ENCODE measurements around the gene CWC27. TPM values are rescaled to one million over a fixed set of nuclear protein-coding genes. Genes with fewer than 3 reads are reported as not detected.

The CWC27 gene
- total RNA-seq, 1 donor from 2014 or later: 27.6 TPM

DNA sequence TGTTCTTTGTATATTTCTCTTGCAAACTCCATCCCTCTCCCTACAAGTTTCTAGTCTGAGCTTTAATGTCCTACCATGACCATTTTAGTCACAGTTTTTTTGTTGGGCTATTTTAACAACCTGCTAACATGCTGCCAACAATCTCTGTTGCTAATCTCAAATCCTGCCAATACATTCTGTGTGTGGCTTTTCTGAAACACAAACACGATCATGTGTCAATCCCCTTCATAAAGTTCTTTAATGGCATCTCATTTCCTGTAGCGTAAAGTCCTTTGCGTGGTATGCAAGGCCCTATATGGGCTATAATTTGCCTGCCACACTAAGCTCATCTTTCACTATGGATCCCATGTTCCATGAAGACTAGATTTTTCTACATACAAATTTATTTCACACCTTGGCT, 180.6 kb downstream of the CWC27 start:
- ATAC-seq: no peak
- DNase-seq (ENCODE audit: low spot score): no peak
- intact Hi-C loops (cut with DNase I): no loop called here

DNA sequence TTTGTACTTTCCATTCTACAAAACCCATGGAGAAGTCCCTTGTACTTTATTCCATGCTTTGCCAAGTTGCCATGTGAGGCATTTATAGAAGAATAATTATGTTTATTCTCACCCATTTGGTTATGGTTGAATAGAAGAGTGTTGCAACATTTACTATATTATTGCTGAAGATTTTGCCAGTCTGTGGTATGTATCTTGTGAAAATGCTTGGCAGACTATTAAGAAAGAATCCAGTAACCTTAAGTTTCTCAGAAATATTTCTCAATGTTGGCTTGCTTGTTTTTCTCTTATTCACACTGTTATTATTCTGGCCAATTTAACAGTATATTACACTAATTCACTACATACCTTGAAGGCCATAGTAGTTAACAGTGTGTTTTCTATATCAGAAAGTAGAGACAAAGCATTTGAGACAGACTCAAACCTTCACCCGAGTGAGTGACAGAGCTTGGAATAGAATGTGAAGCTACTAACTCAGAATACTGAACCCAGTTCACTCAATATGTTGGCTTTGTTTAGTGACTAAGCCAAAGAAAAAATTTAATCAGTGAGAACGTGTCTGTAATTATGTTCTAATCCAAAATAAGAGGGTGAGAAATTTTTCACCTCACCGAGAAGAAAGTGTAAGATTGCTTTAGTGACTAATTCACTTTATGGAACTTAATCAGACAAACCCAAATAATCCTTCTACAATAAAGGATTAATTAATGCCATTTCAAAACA, 184.4 kb downstream of the CWC27 start:
- ATAC-seq (no peak), DNase-seq (ENCODE audit: low spot score) (no peak)
- intact Hi-C loops (cut with DNase I): no loop called here

DNA sequence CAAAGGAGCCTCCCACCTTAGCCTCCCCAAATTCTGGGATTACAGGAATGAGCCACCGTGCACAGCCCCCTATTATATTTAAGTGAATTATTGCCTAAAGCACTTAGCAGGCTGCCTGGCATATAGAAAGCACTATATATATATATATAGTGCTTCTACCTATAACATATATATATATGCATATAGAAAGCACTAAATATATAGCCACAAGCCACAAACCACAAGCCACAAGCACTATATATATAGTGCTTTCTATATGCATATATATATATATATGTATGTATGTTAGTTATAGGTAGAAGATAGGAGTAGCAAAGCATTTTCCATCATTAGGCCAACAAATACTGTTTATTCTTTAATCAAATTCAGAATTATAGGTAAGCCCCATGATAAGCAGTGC, 185.8 kb downstream of the CWC27 start:
- DNase-seq (ENCODE audit: low spot score): no peak
- intact Hi-C loops (cut with DNase I): no loop called here
- ATAC-seq: no peak

DNA sequence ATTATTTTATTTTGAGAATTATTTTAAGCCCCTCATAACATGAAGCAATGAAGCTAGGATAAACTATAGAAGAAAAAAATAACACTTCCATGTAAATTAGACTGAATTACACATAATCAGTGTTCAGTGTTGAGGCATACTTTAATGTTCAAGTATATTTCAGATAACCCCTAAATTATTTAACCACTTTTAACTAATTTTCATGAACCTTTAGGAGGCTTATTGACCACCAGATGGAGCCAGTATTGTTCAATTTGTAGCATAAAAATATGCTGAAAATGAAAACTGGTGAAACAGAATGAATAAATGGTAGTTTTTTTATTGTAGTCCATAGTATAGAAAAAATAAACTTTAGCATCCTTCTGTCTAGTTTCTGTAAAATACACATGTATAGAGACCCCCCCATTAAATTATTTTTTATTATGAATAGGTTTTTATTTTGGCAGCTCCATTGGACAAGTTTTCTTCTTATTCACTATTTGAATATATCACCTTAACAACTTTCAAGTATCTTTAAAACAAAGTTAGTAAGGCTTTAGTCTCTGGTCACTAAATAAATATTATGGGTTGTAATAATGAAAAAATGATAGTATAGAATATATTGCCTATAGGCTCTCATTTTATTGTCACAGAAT, 190.1 kb downstream of the CWC27 start:
- intact Hi-C loops (cut with DNase I): no loop called here
- ATAC-seq (no peak), DNase-seq (ENCODE audit: low spot score) (no peak)

DNA sequence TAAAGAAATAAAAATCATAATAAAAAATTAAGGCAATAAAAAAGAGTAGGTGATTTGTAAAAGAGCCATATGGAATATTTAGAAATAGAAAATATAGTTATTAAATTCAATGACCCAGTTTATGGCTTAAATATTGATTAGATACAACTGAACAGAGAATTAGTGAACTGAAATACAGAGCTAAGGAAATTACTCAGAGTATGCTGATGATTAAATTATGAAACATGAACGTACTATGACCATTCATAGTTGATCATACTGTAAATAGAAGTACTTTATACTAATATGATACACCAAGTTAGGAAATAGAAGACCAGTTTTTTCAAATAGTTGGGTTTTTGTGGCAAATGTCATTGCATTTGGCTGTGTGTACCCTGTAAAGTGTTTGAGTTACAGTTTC, 194.5 kb downstream of the CWC27 start:
- intact Hi-C loops (cut with DNase I): no loop called here
- DNase-seq (ENCODE audit: low spot score): no peak
- ATAC-seq: no peak

GRCh38 chr5:64968591-64969110, 199.9 kb downstream of the CWC27 start:
- DNase-seq (ENCODE audit: low spot score): no peak
- ATAC-seq: no peak
- intact Hi-C loops (cut with DNase I): no loop called here

- DNase-seq (ENCODE audit: low spot score) (no peak), ATAC-seq (no peak)
- intact Hi-C loops (cut with DNase I): no loop called here
Observed at GRCh38 chr5:64969578-64969977, 200.8 kb downstream of the CWC27 start.

- no peak for DNase-seq (ENCODE audit: low spot score)
- intact Hi-C loops (cut with DNase I): no loop called here
- ATAC-seq: no peak
Observed at GRCh38 chr5:64971513-64971912, 202.8 kb downstream of the CWC27 start.

DNA sequence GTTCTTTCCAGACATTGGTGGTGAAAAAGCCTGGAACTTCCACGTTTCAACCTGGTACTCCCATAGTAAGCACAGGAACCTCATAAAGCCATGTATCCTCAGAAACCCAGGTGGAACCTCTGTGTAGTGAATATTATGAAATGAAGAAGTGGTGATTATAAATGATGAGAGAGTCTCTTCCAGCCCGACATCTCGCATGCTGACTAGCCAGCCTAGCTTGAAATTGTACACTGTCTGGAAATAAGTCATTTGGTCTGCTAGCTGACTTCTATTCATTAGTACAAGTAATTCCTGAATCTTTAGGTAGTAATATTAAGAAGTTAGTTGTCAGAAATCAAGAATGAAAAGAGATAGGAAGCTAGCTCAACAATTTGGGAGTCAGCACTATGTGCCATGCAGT, 203.3 kb downstream of the CWC27 start:
- ATAC-seq (no peak), DNase-seq (ENCODE audit: low spot score) (no peak)
- intact Hi-C loops (cut with DNase I): no loop called here

DNA sequence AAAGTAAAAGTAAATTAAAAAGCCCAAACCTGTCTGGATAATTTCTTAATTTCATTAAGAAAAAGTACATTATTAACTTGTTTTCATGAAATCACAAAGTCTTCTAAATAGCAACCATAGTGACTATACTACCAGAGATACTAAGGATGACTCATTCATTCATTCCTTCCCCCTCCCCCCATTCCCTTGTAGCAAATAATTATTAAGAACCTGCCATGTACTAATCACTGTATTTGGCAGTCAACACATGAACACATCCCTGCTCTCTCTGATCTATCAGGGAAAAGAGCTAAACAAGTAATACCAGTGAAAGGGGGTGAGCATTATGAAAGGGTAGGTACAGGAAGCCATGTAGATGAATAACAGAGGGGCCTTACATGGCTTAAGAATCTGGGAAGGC, 203.9 kb downstream of the CWC27 start:
- no peak for ATAC-seq
- no peak for DNase-seq (ENCODE audit: low spot score)
- intact Hi-C loops (cut with DNase I): no loop called here

DNA sequence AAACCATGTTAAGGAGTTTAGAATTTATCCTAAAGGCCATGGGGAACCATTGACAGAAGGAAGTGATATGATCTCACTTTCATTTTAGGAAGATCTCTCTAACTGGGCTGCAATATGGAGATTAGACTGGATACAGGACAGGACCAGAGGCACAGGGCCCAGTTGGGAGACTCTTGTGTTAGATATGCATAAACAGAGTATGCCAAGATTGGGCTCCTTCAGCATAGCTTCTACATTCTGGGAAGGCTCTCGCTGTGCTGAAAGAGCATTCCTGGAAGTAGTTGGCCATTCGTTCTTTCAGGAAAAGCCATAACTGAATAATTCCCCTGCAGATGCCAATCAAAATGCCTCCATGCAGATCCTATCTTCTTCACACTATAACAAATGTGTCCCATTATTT, 204.5 kb downstream of the CWC27 start:
- no peak for ATAC-seq
- intact Hi-C loops (cut with DNase I): no loop called here
- DNase-seq (ENCODE audit: low spot score): no peak

DNA sequence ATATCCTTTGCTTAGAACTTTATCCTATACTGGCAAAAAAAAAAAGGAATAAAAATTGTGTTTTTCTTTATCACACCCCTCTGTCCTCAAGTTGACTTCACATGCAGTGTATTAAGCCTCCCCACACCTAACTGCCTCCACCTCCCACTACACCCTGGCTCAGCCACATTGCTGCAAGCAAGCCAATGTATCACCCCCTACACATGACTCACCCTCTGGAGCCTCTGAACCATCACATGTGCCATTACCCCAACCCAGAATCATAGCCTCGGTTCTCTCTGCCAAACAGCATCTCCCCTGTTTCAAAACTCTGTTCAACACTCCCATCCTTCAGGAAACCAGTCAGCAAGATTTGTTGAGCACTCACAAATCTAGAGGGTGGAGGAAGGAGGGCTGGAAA, 209.0 kb downstream of the CWC27 start:
- no peak for ATAC-seq
- intact Hi-C loops (cut with DNase I): no loop called here
- no peak for DNase-seq (ENCODE audit: low spot score)

GRCh38 chr5:64978546-64978945, 209.8 kb downstream of the CWC27 start:
- ATAC-seq (no peak), DNase-seq (ENCODE audit: low spot score) (no peak)
- intact Hi-C loops (cut with DNase I): no loop called here

GRCh38 chr5:64979531-64979930, 210.8 kb downstream of the CWC27 start:
- DNase-seq (ENCODE audit: low spot score): no peak
- no peak for ATAC-seq
- intact Hi-C loops (cut with DNase I): no loop called here

DNA sequence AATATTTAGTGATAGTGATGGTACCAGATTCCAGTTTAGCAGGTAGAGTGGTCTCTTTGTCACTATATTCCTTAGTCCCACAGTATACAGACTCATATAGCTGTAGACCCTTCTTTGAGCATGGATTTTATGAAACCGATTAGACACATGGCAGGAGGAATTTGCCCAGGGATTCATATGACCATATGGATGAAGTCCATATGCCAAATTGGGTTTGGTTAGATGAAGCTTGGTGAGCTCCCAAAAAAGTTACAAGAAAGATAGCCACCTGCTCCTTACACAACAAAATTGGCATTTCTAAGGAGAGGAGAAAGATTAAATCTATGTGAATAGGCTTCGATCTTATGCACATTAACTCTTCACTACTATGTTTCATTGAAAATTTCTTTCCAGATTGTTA, 211.4 kb downstream of the CWC27 start:
- ATAC-seq: no peak
- intact Hi-C loops (cut with DNase I): no loop called here
- no peak for DNase-seq (ENCODE audit: low spot score)

DNA sequence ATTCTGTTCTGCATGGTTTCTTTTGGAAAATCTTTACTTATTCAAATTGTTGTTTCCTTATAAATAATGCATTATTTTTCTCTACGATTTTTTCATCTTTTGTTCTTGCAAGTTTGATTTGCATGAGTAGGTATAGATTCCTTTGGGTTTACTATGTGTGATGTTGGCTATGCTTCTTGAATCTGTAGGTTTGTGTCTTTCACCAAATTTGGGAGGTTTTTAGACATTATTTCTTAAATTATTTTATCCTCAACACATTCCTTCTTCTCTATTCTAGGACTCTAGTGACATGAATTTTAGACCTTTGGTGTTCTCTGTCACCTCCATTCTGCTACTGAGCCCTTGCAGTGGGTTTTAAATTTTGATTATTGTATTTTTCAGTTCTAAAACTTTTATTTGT, 219.0 kb downstream of the CWC27 start:
- intact Hi-C loops (cut with DNase I): no loop called here
- ATAC-seq: no peak
- DNase-seq (ENCODE audit: low spot score): no peak

DNA sequence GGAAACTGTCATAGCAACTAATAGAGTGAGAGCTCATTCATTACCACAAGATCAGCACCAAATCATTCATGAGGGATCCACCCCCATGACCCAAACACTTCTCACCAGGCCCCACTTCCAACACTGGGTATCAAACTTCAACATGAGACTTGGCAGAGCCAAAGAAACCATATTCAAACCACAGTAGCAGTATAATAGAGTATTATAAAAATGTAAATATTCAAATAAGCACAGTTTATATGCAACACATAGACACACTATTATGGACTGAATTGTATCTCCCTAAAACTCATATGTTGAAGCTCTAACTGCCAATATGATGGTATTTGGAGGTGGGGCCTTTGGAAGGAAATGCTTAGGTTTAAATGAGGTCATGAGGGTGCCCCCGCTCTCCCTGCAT, 240.5 kb downstream of the CWC27 start:
- ATAC-seq: no peak
- intact Hi-C loops (cut with DNase I): no loop called here

GRCh38 chr5:65010841-65011240, 242.1 kb downstream of the CWC27 start:
- DNase-seq (ENCODE audit: low spot score) (no peak), ATAC-seq (no peak)
- intact Hi-C loops (cut with DNase I): no loop called here

More for the DNA sequence above, 240.5 kb downstream of the CWC27 start:
- no peak for DNase-seq (ENCODE audit: low spot score)

- ATAC-seq: no peak
- intact Hi-C loops (cut with DNase I): no loop called here
- DNase-seq (ENCODE audit: low spot score): no peak
Observed at GRCh38 chr5:65012301-65012892, 243.7 kb downstream of the CWC27 start.

GRCh38 chr5:65013166-65013565, 244.4 kb downstream of the CWC27 start:
- DNase-seq (ENCODE audit: low spot score) (no peak), ATAC-seq (no peak)
- intact Hi-C loops (cut with DNase I): no loop called here
